Neural crest cell (in vitro differentiated cells): ENCODE measurements around the gene ATOSA. TPM values are rescaled to one million over a fixed set of nuclear protein-coding genes. Genes with fewer than 3 reads are reported as not detected.

Experiments used
- DNase-seq: peaks from one replicate; pipeline ENCODE4 v3.0.0; 2021; ENCODE audit warnings: low read depth, mixed read lengths, low spot score
- H3K27ac Mint-ChIP-seq: one replicate; pipeline ENCODE4 v1.8.0; 2021; ENCODE audit warnings: mild to moderate bottlenecking, mixed read lengths; ENCODE audit not compliant: unreplicated experiment
- H3K27me3 Mint-ChIP-seq: 2 replicates; pipeline ENCODE4 v1.8.0; 2021; ENCODE audit warnings: low read depth, mild to moderate bottlenecking, mixed read lengths
- H3K36me3 Mint-ChIP-seq: 2 replicates; pipeline ENCODE4 v1.8.0; 2021; ENCODE audit warnings: low read depth, mild to moderate bottlenecking, mixed read lengths
- H3K4me1 Mint-ChIP-seq: 2 replicates; pipeline ENCODE4 v1.8.0; 2021; ENCODE audit warnings: mixed read lengths
- H3K4me3 Mint-ChIP-seq: one replicate; pipeline ENCODE4 v1.8.0; 2021; ENCODE audit warnings: mild to moderate bottlenecking, mixed read lengths
- H3K9me3 Mint-ChIP-seq: 2 replicates; pipeline ENCODE4 v1.8.0; 2021; ENCODE audit warnings: mixed read lengths
- CTCF ChIP-seq: fragments of 200-600 bp; sonication (generic); conservative IDR thresholded peaks from 2 replicates; pipeline ENCODE4 v1.5.0; 2021; ENCODE audit warnings: antibody characterized with exemption, mild to moderate bottlenecking
- total RNA-seq: library from RNA; stranded (reverse); gene quantifications from 2 replicates; pipeline ENCODE4 v1.2.1, GENCODE V29; 2021

The ATOSA gene
- total RNA-seq, 1 donor from 2014 or later, result 15.8 TPM

GRCh38 chr15:52699457-52699856, 20.3 kb upstream of the ATOSA start:
- no peak overlapping the region for H3K4me3 Mint-ChIP-seq
- H3K9me3 Mint-ChIP-seq, result no peaks in the 10 kb centered on the region
- H3K27me3 Mint-ChIP-seq, result no peaks in the 10 kb centered on the region
- no peak for TF ChIP-seq CTCF
- no peaks in the 10 kb centered on the region for H3K4me1 Mint-ChIP-seq
- no peak for DNase-seq
- no peaks in the 10 kb centered on the region for H3K36me3 Mint-ChIP-seq
- H3K27ac Mint-ChIP-seq, result no peak overlapping the region

GRCh38 chr15:52698514-52698913, 19.3 kb upstream of the ATOSA start:
- no peaks in the 10 kb centered on the region for H3K27me3 Mint-ChIP-seq
- no peak for TF ChIP-seq CTCF
- no peak for DNase-seq
- H3K4me3 Mint-ChIP-seq, result no peak overlapping the region
- no peaks in the 10 kb centered on the region for H3K4me1 Mint-ChIP-seq
- no peak overlapping the region for H3K27ac Mint-ChIP-seq
- H3K36me3 Mint-ChIP-seq, result no peaks in the 10 kb centered on the region
- H3K9me3 Mint-ChIP-seq, result no peaks in the 10 kb centered on the region

GRCh38 chr15:52697051-52697450, 17.9 kb upstream of the ATOSA start:
- no peak for TF ChIP-seq CTCF
- DNase-seq, result no peak
- H3K27me3 Mint-ChIP-seq, result no peaks in the 10 kb centered on the region
- H3K9me3 Mint-ChIP-seq, result no peaks in the 10 kb centered on the region
- H3K27ac Mint-ChIP-seq, result no peak overlapping the region
- no peaks in the 10 kb centered on the region for H3K4me1 Mint-ChIP-seq
- no peaks in the 10 kb centered on the region for H3K36me3 Mint-ChIP-seq
- H3K4me3 Mint-ChIP-seq, result no peak overlapping the region

GRCh38 chr15:52695154-52695553, 16.0 kb upstream of the ATOSA start:
- TF ChIP-seq CTCF, result no peak
- H3K4me1 Mint-ChIP-seq, result no peaks in the 10 kb centered on the region
- no peaks in the 10 kb centered on the region for H3K36me3 Mint-ChIP-seq
- H3K4me3 Mint-ChIP-seq, result no peak overlapping the region
- H3K9me3 Mint-ChIP-seq, result no peaks in the 10 kb centered on the region
- no peaks in the 10 kb centered on the region for H3K27me3 Mint-ChIP-seq
- DNase-seq, result no peak
- H3K27ac Mint-ChIP-seq, result no peak overlapping the region

- H3K36me3 Mint-ChIP-seq, result no peaks in the 10 kb centered on the region
- no peak for DNase-seq
- H3K4me1 Mint-ChIP-seq, result no peaks in the 10 kb centered on the region
- TF ChIP-seq CTCF, result no peak
- H3K27ac Mint-ChIP-seq, result no peak overlapping the region
- H3K4me3 Mint-ChIP-seq, result no peak overlapping the region
- H3K9me3 Mint-ChIP-seq, result no peaks in the 10 kb centered on the region
- peaks cover 4% of the 10 kb centered on the region for H3K27me3 Mint-ChIP-seq
These were observed 10.4 kb upstream of the ATOSA start for GRCh38 chr15:52689562-52689961.

- no peaks in the 10 kb centered on the region for H3K9me3 Mint-ChIP-seq
- no peak overlapping the region for H3K27ac Mint-ChIP-seq
These were observed 4.4 kb upstream of the ATOSA start for GRCh38 chr15:52683580-52683979.

More at GRCh38 chr15:52683580-52683979, 4.4 kb upstream of the ATOSA start:
- no peak for DNase-seq
- H3K27me3 Mint-ChIP-seq, result peaks cover 36% of the 10 kb centered on the region
- H3K4me1 Mint-ChIP-seq, result peaks cover 8% of the 10 kb centered on the region
- TF ChIP-seq CTCF, result no peak
- no peak overlapping the region for H3K4me3 Mint-ChIP-seq
- H3K36me3 Mint-ChIP-seq, result no peaks in the 10 kb centered on the region
